ENCODE measurements around the gene TMEM114. TPM values are rescaled to one million over a fixed set of nuclear protein-coding genes. Genes with fewer than 3 reads are reported as not detected.

Gene TMEM114
- total and polyA plus RNA-seq, 8 donors, result not detected

DNA sequence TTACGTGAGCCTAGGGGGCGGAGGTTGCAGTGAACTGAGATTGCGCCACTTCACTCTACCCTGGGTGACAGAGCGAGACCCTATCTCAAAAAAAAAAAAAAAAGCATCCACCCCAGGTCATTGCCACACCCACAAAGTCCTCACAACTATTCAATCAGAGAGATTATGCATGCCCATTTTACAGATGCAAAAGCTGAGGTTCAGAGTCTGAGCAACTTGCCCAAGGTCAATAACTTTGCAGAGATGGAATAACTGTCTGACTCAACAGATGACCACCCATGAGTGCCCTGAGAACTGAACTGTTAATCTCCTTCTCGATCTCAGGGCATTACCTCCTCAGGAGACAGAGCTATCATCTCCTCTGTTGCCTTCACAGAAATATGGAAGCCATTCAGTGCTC is 5.5 kb upstream of the TMEM114 start:
- Histone ChIP-seq H3K27me3 (peaks cover 0 to 27% (median 13%) of the 10 kb centered on the region in 3 donors), H3K4me3 (no peak overlapping the region), H3K36me3 (no peaks in the 10 kb centered on the region), H3K9me3 (peaks cover 6 to 22% (median 15%) of the 10 kb centered on the region in 4 donors), H3K4me1 (no peaks in the 10 kb centered on the region), H3K27ac (no peak overlapping the region)
- intact Hi-C loops (cut with DNase I; ENCODE audit: low total_unique reads), result no loop called here
- TF ChIP-seq, protein P1, sequence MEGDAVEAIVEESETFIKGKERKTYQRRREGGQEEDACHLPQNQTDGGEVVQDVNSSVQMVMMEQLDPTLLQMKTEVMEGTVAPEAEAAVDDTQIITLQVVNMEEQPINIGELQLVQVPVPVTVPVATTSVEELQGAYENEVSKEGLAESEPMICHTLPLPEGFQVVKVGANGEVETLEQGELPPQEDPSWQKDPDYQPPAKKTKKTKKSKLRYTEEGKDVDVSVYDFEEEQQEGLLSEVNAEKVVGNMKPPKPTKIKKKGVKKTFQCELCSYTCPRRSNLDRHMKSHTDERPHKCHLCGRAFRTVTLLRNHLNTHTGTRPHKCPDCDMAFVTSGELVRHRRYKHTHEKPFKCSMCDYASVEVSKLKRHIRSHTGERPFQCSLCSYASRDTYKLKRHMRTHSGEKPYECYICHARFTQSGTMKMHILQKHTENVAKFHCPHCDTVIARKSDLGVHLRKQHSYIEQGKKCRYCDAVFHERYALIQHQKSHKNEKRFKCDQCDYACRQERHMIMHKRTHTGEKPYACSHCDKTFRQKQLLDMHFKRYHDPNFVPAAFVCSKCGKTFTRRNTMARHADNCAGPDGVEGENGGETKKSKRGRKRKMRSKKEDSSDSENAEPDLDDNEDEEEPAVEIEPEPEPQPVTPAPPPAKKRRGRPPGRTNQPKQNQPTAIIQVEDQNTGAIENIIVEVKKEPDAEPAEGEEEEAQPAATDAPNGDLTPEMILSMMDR (IDR thresholded peaks at IDR 0.05), result no peak
- TF ChIP-seq POLR2AphosphoS5 (IDR thresholded peaks at IDR 0.05), result no peak
- TF ChIP-seq POLR2A (IDR thresholded peaks at IDR 0.05), result no peak
- no peak for TF ChIP-seq EP300 (IDR thresholded peaks at IDR 0.05)
- DNase-seq, result no peak
- 77 to 92% (median 88%) methylated on average over 5 of the region's 5 CpGs for WGBS, 5 donors

DNA sequence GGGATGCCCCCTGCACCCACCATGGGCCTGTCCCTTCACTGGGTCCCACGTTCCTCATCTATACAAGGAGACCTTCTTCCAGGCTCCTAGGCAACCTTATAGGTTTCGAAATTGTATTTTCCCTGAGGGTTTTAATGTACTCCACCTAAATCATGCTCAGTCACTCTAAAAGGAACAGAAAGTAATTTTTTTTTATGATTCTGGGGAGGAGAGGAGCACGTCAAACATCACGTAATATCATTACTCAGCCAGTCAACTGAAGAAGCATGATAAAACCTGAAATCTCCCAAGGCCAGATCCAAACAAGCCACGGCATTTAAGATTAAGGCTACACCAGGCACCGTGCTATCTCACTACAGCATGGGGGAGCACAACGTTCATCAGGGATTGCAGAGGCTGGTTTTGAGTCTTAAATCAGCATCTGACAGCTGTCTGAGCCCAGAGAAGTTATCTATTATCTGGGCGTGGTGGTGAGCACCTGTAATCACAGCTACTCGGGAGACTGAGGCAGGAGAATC is 3.9 kb upstream of the TMEM114 start:
- peaks cover 6 to 12% (median 10%) of the 10 kb centered on the region in 4 donors for H3K4me1 ChIP-seq
- WGBS, 5 donors, result 59 to 67% (median 59%) methylated on average over 9 of the region's 9 CpGs
- DNase-seq, result no peak
- H3K27me3 ChIP-seq, result peaks cover 2 to 43% (median 29%) of the 10 kb centered on the region in 3 donors
- no peak overlapping the region for H3K27ac ChIP-seq
- no peak for TF ChIP-seq EP300 (IDR thresholded peaks at IDR 0.05)
- no peak for TF ChIP-seq POLR2AphosphoS5 (IDR thresholded peaks at IDR 0.05)
- TF ChIP-seq, protein P1 (IDR thresholded peaks at IDR 0.05), result no peak
- TF ChIP-seq POLR2A (IDR thresholded peaks at IDR 0.05), result no peak
- H3K36me3 ChIP-seq, result no peaks in the 10 kb centered on the region
- peaks cover 6 to 22% (median 15%) of the 10 kb centered on the region in 4 donors for H3K9me3 ChIP-seq
- intact Hi-C loops (cut with DNase I; ENCODE audit: low total_unique reads), result no loop called here
- H3K4me3 ChIP-seq, result no peak overlapping the region

DNA sequence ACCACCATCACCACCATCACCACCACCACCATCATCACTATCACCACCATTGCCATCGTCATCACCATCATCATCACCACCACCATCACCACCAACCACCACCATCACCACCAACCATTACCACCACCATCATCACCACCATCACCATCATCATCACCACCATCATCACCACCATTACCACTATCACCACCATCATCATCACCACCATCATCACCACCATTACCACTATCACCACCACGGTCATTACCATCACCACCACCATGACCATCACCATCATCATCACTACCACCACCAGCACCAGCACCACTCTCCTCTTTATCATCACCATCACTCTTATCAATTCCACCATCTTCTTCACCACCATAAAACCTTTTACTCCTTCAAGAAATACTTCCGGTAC is 1.1 kb upstream of the TMEM114 start:
- H3K9me3 ChIP-seq, result peaks cover 1 to 13% (median 6%) of the 10 kb centered on the region in 4 donors
- TF ChIP-seq, protein P1 (IDR thresholded peaks at IDR 0.05), result no peak
- TF ChIP-seq POLR2A (IDR thresholded peaks at IDR 0.05) (no peak), POLR2AphosphoS5 (IDR thresholded peaks at IDR 0.05) (no peak), EP300 (IDR thresholded peaks at IDR 0.05) (no peak)
- H3K27me3 ChIP-seq, result peaks cover 4 to 66% (median 48%) of the 10 kb centered on the region in 3 donors
- no peak overlapping the region for H3K4me3 ChIP-seq
- H3K27ac ChIP-seq, result no peak overlapping the region
- DNase-seq, result no peak
- H3K36me3 ChIP-seq, result no peaks in the 10 kb centered on the region
- intact Hi-C loops (cut with DNase I; ENCODE audit: low total_unique reads), result no loop called here
- peaks cover 8 to 17% (median 14%) of the 10 kb centered on the region in 4 donors for H3K4me1 ChIP-seq
- WGBS, 5 donors, result 95 to 99% (median 96%) methylated on average over 3 of the region's 3 CpGs

DNA sequence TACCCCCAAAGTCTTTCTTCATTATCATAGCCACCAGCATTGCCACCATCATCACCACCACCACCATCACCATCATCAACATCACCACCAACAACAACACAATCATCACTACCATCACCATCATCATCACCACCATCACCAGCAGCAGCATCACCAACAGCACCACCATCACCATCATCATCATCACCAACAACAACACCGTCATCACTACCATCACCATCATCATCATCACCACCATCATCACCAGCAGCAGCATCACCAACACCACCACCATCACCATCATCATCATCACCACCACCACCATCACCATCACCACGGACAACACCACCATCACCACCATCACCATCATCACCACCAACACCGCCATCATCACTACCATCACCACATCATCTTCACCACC is 500 bp upstream of the TMEM114 start:
- Histone ChIP-seq H3K9me3 (peaks cover 0 to 6% (median under 1%) of the 10 kb centered on the region in 4 donors), H3K27me3 (peaks cover 4 to 72% (median 48%) of the 10 kb centered on the region in 3 donors), H3K4me3 (no peak overlapping the region), H3K27ac (no peak overlapping the region), H3K36me3 (no peaks in the 10 kb centered on the region), H3K4me1 (peaks cover 8 to 17% (median 14%) of the 10 kb centered on the region in 4 donors)
- TF ChIP-seq POLR2AphosphoS5 (IDR thresholded peaks at IDR 0.05) (no peak), POLR2A (IDR thresholded peaks at IDR 0.05) (no peak), EP300 (IDR thresholded peaks at IDR 0.05) (no peak)
- TF ChIP-seq, protein P1 (IDR thresholded peaks at IDR 0.05), result no peak
- no peak for DNase-seq
- intact Hi-C loops (cut with DNase I; ENCODE audit: low total_unique reads), result no loop called here
- 92 to 97% (median 94%) methylated on average over 3 of the region's 3 CpGs for WGBS, 5 donors

Measured in stomach (tissue), 9 donors.